Adrenal gland (tissue), 12 donors: ENCODE data around the gene SOBP. TPM values are rescaled to one million over a fixed set of nuclear protein-coding genes. Genes with fewer than 3 reads are reported as not detected.

Experiments used
- DNase-seq, 7 donors: peaks; one replicate each; pipeline ENCODE4 v3.0.0-alpha.2; 2019 to 2020
- H3K27ac ChIP-seq, 5 donors: fragments of 200-600 bp; sonication (generic) in 4 of 5; 1 replicate in 3 of 5; 2 replicates in 2 of 5; pipeline versions ENCODE4 v1.5.1 to v1.8.0; 2016 to 2020; ENCODE audit warnings: mild to moderate bottlenecking in 1 of 5
- H3K27me3 ChIP-seq: fragments of 200-600 bp; 2 replicates; pipeline ENCODE4 v1.8.0; 2021
- H3K36me3 ChIP-seq, 2 donors: fragments of 200-600 bp; replicated peaks in 1 of 2; 1 replicate in 1 of 2; 2 replicates in 1 of 2; pipeline versions ENCODE4 v1.5.1 to v1.8.0; 2018 to 2022
- H3K4me1 ChIP-seq, 2 donors: fragments of 200-600 bp; replicated peaks in 1 of 2; 1 replicate in 1 of 2; 2 replicates in 1 of 2; pipeline versions ENCODE4 v1.5.1 to v1.8.0; 2018 to 2021
- H3K4me3 ChIP-seq, 4 donors: fragments of 200-600 bp; sonication (generic) in 3 of 4; one replicate each; pipeline ENCODE4 v1.5.1; 2016 to 2018
- H3K9me3 ChIP-seq, 3 donors: fragments of 200-600 bp; sonication (generic) in 1 of 3; replicated peaks in 1 of 3; 1 replicate in 2 of 3; 2 replicates in 1 of 3; pipeline versions ENCODE4 v1.5.1 to v1.8.0; 2016 to 2021
- POLR2A ChIP-seq, 2 donors: fragments of 450-650 bp; IDR thresholded peaks; one replicate each; pipeline ENCODE4 v1.6.1; 2017; ENCODE audit warnings: antibody characterized with exemption in 2 of 2, mild to moderate bottlenecking in 2 of 2, moderate library complexity in 1 of 2
- WGBS, 4 donors: extraction: QIAGEN DNeasy Blood & Tissue Kit in 2 of 4; methylation state at CpG; one replicate each; pipeline versions ENCODE4 v1.1.5 to v1.1.7; 2013 to 2017; 5-methylcytosine and 5-hydroxymethylcytosine counted together
- intact Hi-C, 2 donors: fragments of 100-400 bp; cut with DNase I; formaldehyde crosslinking; loops; one replicate each; pipeline versions ENCODE4 v1.14.1 to v1.15.0; 2022 to 2023
- polyA plus RNA-seq, 3 donors: library from polyadenylated mRNA; stranded (reverse); fragments of 200-250 nt in 2 of 3; fragments of 350-450 nt in 1 of 3; fragmentation: Illumina TruSeq in 1 of 3; extraction: RNeasy Lipid Tissue Mini Kit (QIAGEN cat#74804) in 1 of 3; gene quantifications; one replicate each; pipeline ENCODE4 v1.2.3, GENCODE V29; 2013 to 2014
- total RNA-seq, 9 donors: library from RNA; depleted of rRNA in 4 of 9; stranded (reverse); fragments of >200 nt in 4 of 9; fragments of 120-200 nt in 1 of 9; fragmentation: NEBNext Ultra II Directional in 1 of 9; extraction: Animal tissue kit (Norgen Biotek cat#: 25700) in 1 of 9; gene quantifications; one replicate each; pipeline versions ENCODE4 v1.1.0 to v1.2.4, GENCODE V29; 2013 to 2023
- TF ChIP-seq, protein P1 (sequence below), 6 experiments: fragments of 450-650 bp in 4 of 6; fragments of 200-600 bp in 2 of 6; sonication (generic) in 1 of 6; IDR thresholded peaks; 1 replicate in 5 of 6; 2 replicates in 1 of 6; pipeline versions ENCODE4 v1.5.1 to v1.8.0; 2016 to 2021; ENCODE audit warnings: antibody characterized with exemption in 6 of 6, mild to moderate bottlenecking in 2 of 6, moderate library complexity in 1 of 6
- donor health status: healthy with polysubstance abuse.
- donor health status: Bipolar disorder and iron deficiency.
- donor health status: DM: yes; HTN: yes; CAD: no.
- donor health status: DM: no; HTN: no; CAD: no.
- donor health status: DM: no; HTN: no; CAD: no.
- donor health status: DM: yes; HTN: yes; CAD: no.

The SOBP gene
- total and polyA plus RNA-seq, 12 donors, result 5.6 to 25.6 (median 12.5) TPM

DNA sequence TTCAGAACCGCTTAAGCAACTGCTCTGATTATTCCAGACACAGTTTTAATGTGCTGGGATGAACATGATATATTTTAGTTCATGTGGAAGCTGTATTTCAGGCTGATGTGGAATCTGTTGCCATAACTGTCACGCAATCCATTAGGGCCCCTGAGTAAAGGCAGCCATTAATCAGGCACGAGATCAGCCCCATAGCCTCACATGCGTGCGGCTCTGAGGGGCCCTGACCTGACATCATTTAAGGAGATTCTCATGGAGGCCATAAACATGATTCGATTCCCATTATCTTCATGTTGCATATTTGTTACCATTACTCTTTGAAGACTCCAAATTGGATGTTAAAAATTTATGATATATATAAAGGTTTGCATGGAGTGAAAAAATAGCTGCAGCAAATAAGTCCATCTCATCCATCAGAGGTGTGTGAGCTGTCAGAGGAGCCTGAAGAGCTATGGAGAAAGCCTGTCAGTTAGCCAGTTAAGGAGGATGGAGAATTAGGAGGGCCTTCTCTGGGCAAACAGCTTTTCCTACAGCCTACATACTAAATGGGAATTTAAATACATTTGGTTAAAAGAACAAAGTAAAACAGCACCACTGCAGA lies 89.6 kb downstream of the SOBP start:
- no peak for DNase-seq
- Histone ChIP-seq H3K27ac (no peak overlapping the region), H3K9me3 (no peaks in the 10 kb centered on the region), H3K4me3 (no peak overlapping the region), H3K27me3 (no peaks in the 10 kb centered on the region), H3K4me1 (peaks cover 0 to 6% of the 10 kb centered on the region in 2 donors), H3K36me3 (no peaks in the 10 kb centered on the region)
- TF ChIP-seq, protein P1, sequence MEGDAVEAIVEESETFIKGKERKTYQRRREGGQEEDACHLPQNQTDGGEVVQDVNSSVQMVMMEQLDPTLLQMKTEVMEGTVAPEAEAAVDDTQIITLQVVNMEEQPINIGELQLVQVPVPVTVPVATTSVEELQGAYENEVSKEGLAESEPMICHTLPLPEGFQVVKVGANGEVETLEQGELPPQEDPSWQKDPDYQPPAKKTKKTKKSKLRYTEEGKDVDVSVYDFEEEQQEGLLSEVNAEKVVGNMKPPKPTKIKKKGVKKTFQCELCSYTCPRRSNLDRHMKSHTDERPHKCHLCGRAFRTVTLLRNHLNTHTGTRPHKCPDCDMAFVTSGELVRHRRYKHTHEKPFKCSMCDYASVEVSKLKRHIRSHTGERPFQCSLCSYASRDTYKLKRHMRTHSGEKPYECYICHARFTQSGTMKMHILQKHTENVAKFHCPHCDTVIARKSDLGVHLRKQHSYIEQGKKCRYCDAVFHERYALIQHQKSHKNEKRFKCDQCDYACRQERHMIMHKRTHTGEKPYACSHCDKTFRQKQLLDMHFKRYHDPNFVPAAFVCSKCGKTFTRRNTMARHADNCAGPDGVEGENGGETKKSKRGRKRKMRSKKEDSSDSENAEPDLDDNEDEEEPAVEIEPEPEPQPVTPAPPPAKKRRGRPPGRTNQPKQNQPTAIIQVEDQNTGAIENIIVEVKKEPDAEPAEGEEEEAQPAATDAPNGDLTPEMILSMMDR (IDR thresholded peaks at IDR 0.05), result no peak
- WGBS, 4 donors, result 88 to 91% (median 89%) methylated on average over 6 of the region's 6 CpGs
- intact Hi-C loops, result no loop called here

DNA sequence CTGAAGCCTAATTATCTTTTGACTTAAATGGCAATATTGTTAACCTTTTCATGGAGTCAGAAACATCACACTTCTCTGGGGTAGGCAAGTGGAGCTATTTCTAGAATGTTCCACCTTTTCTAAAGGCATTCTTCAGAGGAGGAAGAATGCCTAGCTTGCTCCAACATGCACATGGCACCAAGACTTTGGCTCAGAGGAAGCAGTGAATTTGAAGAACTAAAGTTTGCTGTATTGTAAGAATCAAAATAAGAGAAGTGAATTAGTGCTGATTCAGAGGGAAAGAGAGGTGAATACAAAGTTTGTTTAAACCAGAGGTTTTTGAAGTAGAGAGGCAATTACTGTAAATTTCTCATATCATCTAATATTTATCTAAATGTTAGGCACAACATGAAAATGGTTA lies 92.2 kb downstream of the SOBP start:
- Histone ChIP-seq H3K4me1 (no peaks in the 10 kb centered on the region), H3K27me3 (no peaks in the 10 kb centered on the region), H3K4me3 (no peak overlapping the region), H3K9me3 (no peaks in the 10 kb centered on the region), H3K36me3 (no peaks in the 10 kb centered on the region), H3K27ac (no peak overlapping the region)
- no peak for DNase-seq
- no peak for TF ChIP-seq POLR2A (IDR thresholded peaks at IDR 0.05)
- TF ChIP-seq, protein P1 (IDR thresholded peaks at IDR 0.05), result no peak
- intact Hi-C loops, result no loop called here

DNA sequence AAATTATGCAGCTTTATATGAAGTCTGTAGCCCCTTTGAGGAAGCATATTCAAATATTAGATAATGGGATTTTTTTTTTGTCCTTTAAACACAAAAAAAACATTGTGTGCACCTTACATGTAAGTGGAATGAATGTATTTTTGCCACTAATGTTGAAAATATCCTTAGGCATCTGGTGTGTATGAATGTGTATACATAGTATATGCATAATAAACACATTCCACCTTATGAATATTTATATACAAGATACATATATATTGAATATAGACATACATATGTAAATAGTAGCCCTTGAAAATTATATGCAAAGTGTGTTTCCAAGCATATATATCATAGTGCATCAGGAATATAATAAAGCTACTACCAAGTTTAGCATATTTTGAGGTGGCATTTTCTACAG lies 94.8 kb downstream of the SOBP start:
- intact Hi-C loops, result no loop called here
- no peak for TF ChIP-seq POLR2A (IDR thresholded peaks at IDR 0.05)
- TF ChIP-seq, protein P1 (IDR thresholded peaks at IDR 0.05), result no peak
- no peaks in the 10 kb centered on the region for H3K9me3 ChIP-seq
- H3K36me3 ChIP-seq, result no peaks in the 10 kb centered on the region
- no peak for DNase-seq
- H3K27me3 ChIP-seq, result no peaks in the 10 kb centered on the region
- H3K27ac ChIP-seq, result no peak overlapping the region
- H3K4me3 ChIP-seq, result no peak overlapping the region
- no peaks in the 10 kb centered on the region for H3K4me1 ChIP-seq

DNA sequence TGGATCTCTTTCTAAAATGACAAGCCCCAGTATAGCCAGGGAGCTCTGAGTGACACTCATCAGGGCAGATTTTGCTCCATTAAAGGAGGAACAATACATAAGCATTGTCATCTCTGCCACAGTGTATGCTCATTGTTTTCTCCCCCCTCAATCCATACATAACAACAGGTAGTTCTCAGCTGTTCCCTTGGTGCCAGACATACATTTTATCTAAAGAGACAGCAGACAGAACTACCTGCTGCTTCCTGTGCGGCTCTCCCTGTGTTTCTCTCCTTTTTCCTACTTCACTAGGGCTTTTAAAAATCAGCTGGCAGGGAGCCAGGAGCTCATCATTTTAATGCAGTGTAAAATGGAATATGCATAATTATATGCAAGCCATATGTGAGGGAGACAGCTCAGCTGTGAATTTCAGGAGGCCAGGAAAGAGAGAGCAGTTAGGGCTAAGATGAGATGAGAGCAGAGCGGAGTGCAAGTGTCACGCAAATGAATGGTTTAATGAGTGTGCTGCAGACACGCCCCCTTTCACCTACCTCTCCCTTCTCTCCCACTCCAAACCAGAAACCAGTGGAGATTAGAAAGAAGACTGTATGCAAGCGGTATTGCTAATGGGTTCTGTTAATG lies 96.0 kb downstream of the SOBP start:
- Histone ChIP-seq H3K27ac (no peak overlapping the region), H3K36me3 (no peaks in the 10 kb centered on the region), H3K4me3 (no peak overlapping the region), H3K27me3 (no peaks in the 10 kb centered on the region), H3K9me3 (no peaks in the 10 kb centered on the region), H3K4me1 (no peaks in the 10 kb centered on the region)
- no peak for DNase-seq
- no peak for TF ChIP-seq POLR2A (IDR thresholded peaks at IDR 0.05)
- TF ChIP-seq, protein P1 (IDR thresholded peaks at IDR 0.05), result no peak
- WGBS, 4 donors, result 90 to 93% (median 91%) methylated on average over 5 of the region's 5 CpGs
- intact Hi-C loops, result no loop called here
